ENCODE results near the gene BMF. TPM values are rescaled to one million over a fixed set of nuclear protein-coding genes. Genes with fewer than 3 reads are reported as not detected.

Gene BMF
- total and polyA plus RNA-seq, 4 donors, result 0.63 to 10.2 (median 4.0) TPM

DNA sequence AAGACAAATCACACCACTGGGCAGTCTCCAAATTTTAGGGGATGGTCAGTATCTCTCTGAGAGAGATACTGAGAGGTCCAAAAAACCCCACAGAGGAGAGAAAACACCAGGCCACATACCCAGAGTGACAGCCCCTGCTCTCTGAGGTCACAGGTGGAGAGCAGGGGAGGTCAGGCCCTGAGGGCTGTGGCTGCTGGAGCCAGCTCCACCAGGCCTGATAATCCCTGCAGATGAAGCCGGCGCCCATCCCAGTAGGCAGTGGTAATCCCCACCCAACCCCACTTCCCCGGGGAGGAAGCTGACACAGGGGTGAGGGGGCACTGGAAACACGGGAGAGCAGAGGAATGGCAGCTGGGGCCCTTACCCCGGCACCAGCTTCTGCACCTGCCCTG is 38.5 kb downstream of the BMF start:
- TF ChIP-seq TAF1 (conservative IDR thresholded peaks at IDR 0.05) (no peak), MAX (IDR thresholded peaks at IDR 0.05) (no peak), FOXA2 (IDR thresholded peaks at IDR 0.05) (no peak), ATF3 (IDR thresholded peaks at IDR 0.05) (no peak), ZBTB33 (IDR thresholded peaks at IDR 0.05) (no peak), GABPA (IDR thresholded peaks at IDR 0.05 in 1 of 2, conservative IDR thresholded peaks at IDR 0.05 in 1 of 2) (no peak), FOXA1 (IDR thresholded peaks at IDR 0.05) (no peak), HNF4G (IDR thresholded peaks at IDR 0.05) (no peak), CTCF (IDR thresholded peaks at IDR 0.05; ENCODE audit: low read depth, low read length, missing input control) (no peak), YY1 (IDR thresholded peaks at IDR 0.05) (no peak), RAD21 (IDR thresholded peaks at IDR 0.05) (no peak), SP1 (IDR thresholded peaks at IDR 0.05) (no peak), REST (IDR thresholded peaks at IDR 0.05) (no peak), RXRA (IDR thresholded peaks at IDR 0.05) (no peak), EGR1 (IDR thresholded peaks at IDR 0.05; ENCODE audit: low read depth in 2 of 2) (no peak), HNF4A (conservative IDR thresholded peaks at IDR 0.05) (no peak), JUND (IDR thresholded peaks at IDR 0.05) (no peak)

More for the DNA sequence above, 38.5 kb downstream of the BMF start:
- Histone ChIP-seq H3K27ac (ENCODE audit: low read depth in 1 of 2, low read length in 2 of 2) (no peak overlapping the region), H3K4me3 (ENCODE audit: low read depth in 1 of 3, low read length in 3 of 3) (no peak overlapping the region), H3K36me3 (ENCODE audit: control insufficient read depth in 4 of 4, insufficient read depth in 3 of 4, low read depth in 1 of 4, low read length in 3 of 4) (no peaks in the 10 kb centered on the region), H3K4me1 (ENCODE audit: control insufficient read depth in 4 of 4, insufficient read depth in 4 of 4, low read length in 3 of 4) (peaks cover 11 to 19% (median 18%) of the 10 kb centered on the region in 4 donors), H3K9ac (ENCODE audit: low read depth in 1 of 2, low read length in 2 of 2) (no peak overlapping the region), H3K9me3 (ENCODE audit: control insufficient read depth in 4 of 4, low read length in 3 of 4) (no peaks in the 10 kb centered on the region), H3K27me3 (ENCODE audit: control insufficient read depth in 4 of 4, insufficient read depth in 4 of 4, low read length in 3 of 4) (no peaks in the 10 kb centered on the region)
- WGBS, result 82% methylated on average over 5 of the region's 5 CpGs
- DNase-seq (ENCODE audit: low spot score), result no peak
